T-helper 1 cell (primary cell): ENCODE results near the gene ZIC3.

ENCODE experiments used
- DNase-seq, 5 donors: peaks; one replicate each; pipeline ENCODE4 v3.0.0-alpha.2; 2012 to 2020

ZIC3 gene

GRCh38 chrX:137574102-137574783, 8.3 kb downstream of the ZIC3 start:
- no peak for DNase-seq

- no peak for DNase-seq
Observed at GRCh38 chrX:137574784-137575293, 8.9 kb downstream of the ZIC3 start.

GRCh38 chrX:137575596-137576255, 9.8 kb downstream of the ZIC3 start:
- DNase-seq, result no peak

- no peak for DNase-seq
Observed at GRCh38 chrX:137587151-137587550, 21.2 kb downstream of the ZIC3 start.

GRCh38 chrX:137600769-137601168, 34.8 kb downstream of the ZIC3 start:
- DNase-seq, result no peak
